Measurements from ENCODE around the gene PKP4.

PKP4 gene

GRCh38 chr2:158600155-158600802 lies 143.5 kb downstream of the PKP4 start:
- FAIRE-seq (no peak), DNase-seq (ENCODE audit: insufficient read length, low spot score) (no peak)
- no peak for TF ChIP-seq SPI1 (IDR thresholded peaks at IDR 0.05; ENCODE audit: low read depth, low read length)
- no peak for TF ChIP-seq TAF1 (IDR thresholded peaks at IDR 0.05; ENCODE audit: low read depth, low read length)
- no peak for TF ChIP-seq POU2F2 (IDR thresholded peaks at IDR 0.05; ENCODE audit: low read depth, low read length)
- TF ChIP-seq POLR2A (IDR thresholded peaks at IDR 0.05; ENCODE audit: low read depth, low read length), result no peak
- no peak for TF ChIP-seq PAX5 (IDR thresholded peaks at IDR 0.05; ENCODE audit: insufficient read depth, low read length, severe bottlenecking)
- TF ChIP-seq POLR2AphosphoS5 (IDR thresholded peaks at IDR 0.05; ENCODE audit: low read depth, low read length), result no peak

GRCh38 chr2:158602027-158602426 lies 145.3 kb downstream of the PKP4 start:
- DNase-seq (ENCODE audit: insufficient read length, low spot score) (no peak), FAIRE-seq (no peak)
- TF ChIP-seq POLR2A (IDR thresholded peaks at IDR 0.05; ENCODE audit: low read depth, low read length) (no peak), POLR2AphosphoS5 (IDR thresholded peaks at IDR 0.05; ENCODE audit: low read depth, low read length) (no peak), POU2F2 (IDR thresholded peaks at IDR 0.05; ENCODE audit: low read depth, low read length) (no peak), PAX5 (IDR thresholded peaks at IDR 0.05; ENCODE audit: insufficient read depth, low read length, severe bottlenecking) (no peak), TAF1 (IDR thresholded peaks at IDR 0.05; ENCODE audit: low read depth, low read length) (no peak), SPI1 (IDR thresholded peaks at IDR 0.05; ENCODE audit: low read depth, low read length) (no peak)

GRCh38 chr2:158603205-158603604 lies 146.5 kb downstream of the PKP4 start:
- DNase-seq (ENCODE audit: insufficient read length, low spot score), result no peak
- no peak for TF ChIP-seq POU2F2 (IDR thresholded peaks at IDR 0.05; ENCODE audit: low read depth, low read length)
- no peak for FAIRE-seq

- TF ChIP-seq TAF1 (IDR thresholded peaks at IDR 0.05; ENCODE audit: low read depth, low read length) (no peak), POLR2AphosphoS5 (IDR thresholded peaks at IDR 0.05; ENCODE audit: low read depth, low read length) (no peak), POLR2A (IDR thresholded peaks at IDR 0.05; ENCODE audit: low read depth, low read length) (no peak), POU2F2 (IDR thresholded peaks at IDR 0.05; ENCODE audit: low read depth, low read length) (no peak), PAX5 (IDR thresholded peaks at IDR 0.05; ENCODE audit: insufficient read depth, low read length, severe bottlenecking) (no peak), SPI1 (IDR thresholded peaks at IDR 0.05; ENCODE audit: low read depth, low read length) (no peak)
- FAIRE-seq (no peak), DNase-seq (ENCODE audit: insufficient read length, low spot score) (no peak)
Observed at GRCh38 chr2:158603986-158604385, 147.2 kb downstream of the PKP4 start.

GRCh38 chr2:158610059-158610458 lies 153.3 kb downstream of the PKP4 start:
- TF ChIP-seq POLR2A (IDR thresholded peaks at IDR 0.05; ENCODE audit: low read depth, low read length), result no peak
- no peak for TF ChIP-seq PAX5 (IDR thresholded peaks at IDR 0.05; ENCODE audit: insufficient read depth, low read length, severe bottlenecking)
- no peak for TF ChIP-seq POLR2AphosphoS5 (IDR thresholded peaks at IDR 0.05; ENCODE audit: low read depth, low read length)
- TF ChIP-seq SPI1 (IDR thresholded peaks at IDR 0.05; ENCODE audit: low read depth, low read length), result no peak
- no peak for TF ChIP-seq TAF1 (IDR thresholded peaks at IDR 0.05; ENCODE audit: low read depth, low read length)
- no peak for TF ChIP-seq POU2F2 (IDR thresholded peaks at IDR 0.05; ENCODE audit: low read depth, low read length)
- FAIRE-seq (no peak), DNase-seq (ENCODE audit: insufficient read length, low spot score) (no peak)

GRCh38 chr2:158616480-158617000 lies 159.8 kb downstream of the PKP4 start:
- DNase-seq (ENCODE audit: insufficient read length, low spot score) (no peak), FAIRE-seq (no peak)
- TF ChIP-seq POLR2A (IDR thresholded peaks at IDR 0.05; ENCODE audit: low read depth, low read length) (no peak), SPI1 (IDR thresholded peaks at IDR 0.05; ENCODE audit: low read depth, low read length) (no peak), TAF1 (IDR thresholded peaks at IDR 0.05; ENCODE audit: low read depth, low read length) (no peak), POU2F2 (IDR thresholded peaks at IDR 0.05; ENCODE audit: low read depth, low read length) (no peak), PAX5 (IDR thresholded peaks at IDR 0.05; ENCODE audit: insufficient read depth, low read length, severe bottlenecking) (no peak), POLR2AphosphoS5 (IDR thresholded peaks at IDR 0.05; ENCODE audit: low read depth, low read length) (no peak)

- FAIRE-seq (no peak), DNase-seq (ENCODE audit: insufficient read length, low spot score) (no peak)
- TF ChIP-seq POLR2AphosphoS5 (IDR thresholded peaks at IDR 0.05; ENCODE audit: low read depth, low read length) (no peak), POLR2A (IDR thresholded peaks at IDR 0.05; ENCODE audit: low read depth, low read length) (no peak), POU2F2 (IDR thresholded peaks at IDR 0.05; ENCODE audit: low read depth, low read length) (no peak), SPI1 (IDR thresholded peaks at IDR 0.05; ENCODE audit: low read depth, low read length) (no peak), TAF1 (IDR thresholded peaks at IDR 0.05; ENCODE audit: low read depth, low read length) (no peak), PAX5 (IDR thresholded peaks at IDR 0.05; ENCODE audit: insufficient read depth, low read length, severe bottlenecking) (no peak)
Observed at GRCh38 chr2:158618891-158619490, 162.2 kb downstream of the PKP4 start.

- FAIRE-seq (peak; percentile 61), DNase-seq (ENCODE audit: insufficient read length, low spot score) (no peak)
- TF ChIP-seq PAX5 (IDR thresholded peaks at IDR 0.05; ENCODE audit: insufficient read depth, low read length, severe bottlenecking) (no peak), SPI1 (IDR thresholded peaks at IDR 0.05; ENCODE audit: low read depth, low read length) (no peak), POLR2A (IDR thresholded peaks at IDR 0.05; ENCODE audit: low read depth, low read length) (no peak), POU2F2 (IDR thresholded peaks at IDR 0.05; ENCODE audit: low read depth, low read length) (no peak), POLR2AphosphoS5 (IDR thresholded peaks at IDR 0.05; ENCODE audit: low read depth, low read length) (no peak), TAF1 (IDR thresholded peaks at IDR 0.05; ENCODE audit: low read depth, low read length) (no peak)
Observed at GRCh38 chr2:158619496-158619895, 162.7 kb downstream of the PKP4 start.

GRCh38 chr2:158620656-158621055 lies 163.9 kb downstream of the PKP4 start:
- FAIRE-seq (no peak), DNase-seq (ENCODE audit: insufficient read length, low spot score) (no peak)
- TF ChIP-seq TAF1 (IDR thresholded peaks at IDR 0.05; ENCODE audit: low read depth, low read length) (no peak), PAX5 (IDR thresholded peaks at IDR 0.05; ENCODE audit: insufficient read depth, low read length, severe bottlenecking) (no peak), POU2F2 (IDR thresholded peaks at IDR 0.05; ENCODE audit: low read depth, low read length) (no peak), POLR2AphosphoS5 (IDR thresholded peaks at IDR 0.05; ENCODE audit: low read depth, low read length) (no peak), SPI1 (IDR thresholded peaks at IDR 0.05; ENCODE audit: low read depth, low read length) (no peak), POLR2A (IDR thresholded peaks at IDR 0.05; ENCODE audit: low read depth, low read length) (no peak)

Measured in GM12891 (cell line).